ENCODE data around the gene HTT. TPM values are rescaled to one million over a fixed set of nuclear protein-coding genes. Genes with fewer than 3 reads are reported as not detected.

Gene HTT
- polyA plus RNA-seq, 1 donor (not counting 4 experiments of a cell fraction or from before 2014, with no cell fraction given) = 16.2 TPM

GRCh38 chr4:3122081-3122563 is 47.6 kb downstream of the HTT start:
- no peak overlapping the region for H3K4me3 ChIP-seq (ENCODE audit: control insufficient read depth in 2 of 3, extremely low read depth in 1 of 3, insufficient read depth in 2 of 3, low read depth in 1 of 3, low read length in 3 of 3)
- no peak overlapping the region for H3K27ac ChIP-seq (ENCODE audit: control insufficient read depth, insufficient read depth, low read length)
- H3K9me3 ChIP-seq (ENCODE audit: control insufficient read depth, low read depth, low read length) = no peaks in the 10 kb centered on the region
- H3K9ac ChIP-seq (ENCODE audit: control insufficient read depth, extremely low read depth, insufficient read depth, low read length) = no peak overlapping the region
- no peaks in the 10 kb centered on the region for H3K27me3 ChIP-seq (ENCODE audit: control insufficient read depth, extremely low read depth, insufficient read depth, low read length)
- H3K36me3 ChIP-seq (ENCODE audit: control insufficient read depth in 2 of 2, extremely low read depth in 1 of 2, insufficient read depth in 2 of 2, low read length in 2 of 2) = peaks cover 12 to 14% of the 10 kb centered on the region in 2 experiments
- TF ChIP-seq EZH2 (IDR thresholded peaks at IDR 0.05; ENCODE audit: low read length) (no peak), CTCF (optimal IDR thresholded peaks at IDR 0.05 in 1 of 3, IDR thresholded peaks at IDR 0.05 in 1 of 3, conservative IDR thresholded peaks at IDR 0.05 in 1 of 3; ENCODE audit: extremely low read depth in 1 of 3, insufficient read depth in 2 of 3, low read length in 3 of 3) (no peak)
- dilution Hi-C loops (cut with MboI; ENCODE audit: extremely low pct_ligation_motif_present, low sequenced_read_pairs) = no loop called here
- no peaks in the 10 kb centered on the region for H3K9me1 ChIP-seq (ENCODE audit: control insufficient read depth, extremely low read depth, insufficient read depth, low read length)
- no peak overlapping the region for H3K4me2 ChIP-seq (ENCODE audit: control insufficient read depth, extremely low read depth, insufficient read depth, low read depth, low read length)
- H3K79me2 ChIP-seq (ENCODE audit: control insufficient read depth, insufficient read depth, low read length) = no peaks in the 10 kb centered on the region
- FAIRE-seq (no peak), DNase-seq (ENCODE audit: low read depth, low spot score) (no peak)
- no peaks in the 10 kb centered on the region for H3K4me1 ChIP-seq (ENCODE audit: control insufficient read depth, extremely low read depth, insufficient read depth, low read length)
- H2AFZ ChIP-seq (ENCODE audit: control insufficient read depth, low read length) = no peak overlapping the region
- H4K20me1 ChIP-seq (ENCODE audit: control insufficient read depth, extremely low read depth, insufficient read depth, low read length) = no peaks in the 10 kb centered on the region

GRCh38 chr4:3123181-3123671 is 48.7 kb downstream of the HTT start:
- no peak overlapping the region for H3K4me3 ChIP-seq (ENCODE audit: control insufficient read depth in 2 of 3, extremely low read depth in 1 of 3, insufficient read depth in 2 of 3, low read depth in 1 of 3, low read length in 3 of 3)
- TF ChIP-seq CTCF (optimal IDR thresholded peaks at IDR 0.05 in 1 of 3, IDR thresholded peaks at IDR 0.05 in 1 of 3, conservative IDR thresholded peaks at IDR 0.05 in 1 of 3; ENCODE audit: extremely low read depth in 1 of 3, insufficient read depth in 2 of 3, low read length in 3 of 3) (no peak), EZH2 (IDR thresholded peaks at IDR 0.05; ENCODE audit: low read length) (no peak)
- no peaks in the 10 kb centered on the region for H3K79me2 ChIP-seq (ENCODE audit: control insufficient read depth, insufficient read depth, low read length)
- dilution Hi-C loops (cut with MboI; ENCODE audit: extremely low pct_ligation_motif_present, low sequenced_read_pairs) = no loop called here
- no peaks in the 10 kb centered on the region for H3K27me3 ChIP-seq (ENCODE audit: control insufficient read depth, extremely low read depth, insufficient read depth, low read length)
- no peak overlapping the region for H3K27ac ChIP-seq (ENCODE audit: control insufficient read depth, insufficient read depth, low read length)
- DNase-seq (ENCODE audit: low read depth, low spot score) = no peak
- no peak overlapping the region for H3K9ac ChIP-seq (ENCODE audit: control insufficient read depth, extremely low read depth, insufficient read depth, low read length)
- no peaks in the 10 kb centered on the region for H4K20me1 ChIP-seq (ENCODE audit: control insufficient read depth, extremely low read depth, insufficient read depth, low read length)
- H3K4me1 ChIP-seq (ENCODE audit: control insufficient read depth, extremely low read depth, insufficient read depth, low read length) = no peaks in the 10 kb centered on the region
- FAIRE-seq = no peak
- no peak overlapping the region for H3K4me2 ChIP-seq (ENCODE audit: control insufficient read depth, extremely low read depth, insufficient read depth, low read depth, low read length)
- H3K36me3 ChIP-seq (ENCODE audit: control insufficient read depth in 2 of 2, extremely low read depth in 1 of 2, insufficient read depth in 2 of 2, low read length in 2 of 2) = peaks cover 18 to 19% of the 10 kb centered on the region in 2 experiments
- H3K9me1 ChIP-seq (ENCODE audit: control insufficient read depth, extremely low read depth, insufficient read depth, low read length) = no peaks in the 10 kb centered on the region
- no peak overlapping the region for H2AFZ ChIP-seq (ENCODE audit: control insufficient read depth, low read length)
- no peaks in the 10 kb centered on the region for H3K9me3 ChIP-seq (ENCODE audit: control insufficient read depth, low read depth, low read length)
